HepG2 (cell line): ENCODE results near the gene TM9SF2. TPM values are rescaled to one million over a fixed set of nuclear protein-coding genes. Genes with fewer than 3 reads are reported as not detected.

Experiments
- ATAC-seq: fragments of 200-7000 bp; cut with Tn5 transposase; 3 replicates; pipeline ENCODE4 v1.9.1; 2020; ENCODE audit warnings: mild to moderate bottlenecking, moderate library complexity
- BruUV-seq: library from RNA; stranded (reverse); fragments of 400-500 nt; replicated peaks from 2 replicates; lab custom pipeline; 2021; lab: Mats Ljungman, UMichigan
- CTCF ChIA-PET: fragments of 300-600 bp; formaldehyde crosslinking; extraction: SDS; loops from one replicate; lab custom pipeline; 2021; ENCODE audit warnings: low total read pairs, inconsistent platforms, low intra/inter-chr PET ratio; lab: Yijun Ruan, JAX
- POLR2A ChIA-PET: fragments of 350-600 bp; sonication (Branson Sonifier 250); formaldehyde crosslinking; loops from one replicate; lab custom pipeline; 2020; ENCODE audit warnings: antibody characterized with exemption, inconsistent platforms; lab: Yijun Ruan, JAX
- DNase-seq: peaks from one replicate; pipeline ENCODE4 v3.0.0-alpha.2; 2015; ENCODE audit warnings: low spot score
- FAIRE-seq: peaks from 3 replicates; lab custom pipeline; 2011; peaks lifted over from hg19 to GRCh38; lab: Jason Lieb, UNC
- H2AFZ ChIP-seq: one replicate; pipeline ENCODE4 v1.6.1; 2011; ENCODE audit warnings: low read length, inconsistent platforms
- H3K27ac ChIP-seq: fragments of 300-600 bp; 3 replicates; pipeline ENCODE4 v1.8.0; 2011; ENCODE audit warnings: mixed run types, mild to moderate bottlenecking, mixed read lengths, low read length, inconsistent platforms; ENCODE audit not compliant: insufficient read depth; ENCODE audit errors: extremely low read length
- H3K27me3 ChIP-seq, 2 experiments: fragments of 200-600 bp in 1 of 2; 2 replicates in 1 of 2; 3 replicates in 1 of 2; pipeline versions ENCODE4 v1.6.0 to v1.8.0; 2011; ENCODE audit warnings: low read length in 2 of 2, mild to moderate bottlenecking in 2 of 2, moderate library complexity in 2 of 2, inconsistent platforms in 1 of 2; ENCODE audit not compliant: insufficient read depth in 2 of 2, control insufficient read depth in 1 of 2
- H3K36me3 ChIP-seq, 2 experiments: fragments of 200-600 bp in 1 of 2; replicated peaks in 1 of 2; 2 replicates in 1 of 2; 3 replicates in 1 of 2; pipeline versions ENCODE4 v1.5.1 to v1.8.0; 2011; ENCODE audit warnings: low read length in 2 of 2, inconsistent platforms in 1 of 2; ENCODE audit not compliant: insufficient read depth in 2 of 2, control insufficient read depth in 1 of 2
- H3K4me1 ChIP-seq: 2 replicates; pipeline ENCODE4 v1.5.1; 2012; ENCODE audit warnings: low read length, inconsistent platforms; ENCODE audit not compliant: insufficient read depth
- H3K4me2 ChIP-seq: 2 replicates; pipeline ENCODE4 v1.6.0; 2011; ENCODE audit warnings: low read depth, low read length, inconsistent platforms
- H3K4me3 ChIP-seq, 3 experiments: fragments of 200-600 bp in 1 of 3; sonication (generic), shearing (Covaris generic) in 1 of 3; replicated peaks in 1 of 3; 2 replicates each; pipeline ENCODE4 v1.5.1; 2011 to 2016; ENCODE audit warnings: low read length in 3 of 3, inconsistent platforms in 2 of 3, low read depth in 2 of 3, mild to moderate bottlenecking in 2 of 3, control low read depth in 1 of 3, mixed read lengths in 1 of 3; ENCODE audit not compliant: insufficient read depth in 1 of 3
- H3K79me2 ChIP-seq: one replicate; pipeline ENCODE4 v1.6.1; 2011; ENCODE audit warnings: low read length, inconsistent platforms; ENCODE audit not compliant: insufficient read depth
- H3K9ac ChIP-seq: 2 replicates; pipeline ENCODE4 v1.6.0; 2011; ENCODE audit warnings: mild to moderate bottlenecking, low read depth, low read length, inconsistent platforms; ENCODE audit not compliant: insufficient read depth
- H3K9me3 ChIP-seq: 2 replicates; pipeline ENCODE4 v1.5.1; 2012; ENCODE audit warnings: mild to moderate bottlenecking, low read length
- H4K20me1 ChIP-seq: 2 replicates; pipeline ENCODE4 v1.6.0; 2011; ENCODE audit warnings: inconsistent platforms, mild to moderate bottlenecking, low read length, moderate library complexity; ENCODE audit not compliant: insufficient read depth
- CHCHD3 ChIP-seq: sonication (generic); formaldehyde crosslinking; IDR thresholded peaks from 2 replicates; pipeline ENCODE4 v1.8.0; 2022; ENCODE audit warnings: mild to moderate bottlenecking, missing genetic modification reagents, moderate library complexity
- CHD4 ChIP-seq: fragments of 200-600 bp; sonication (generic); IDR thresholded peaks from 2 replicates; pipeline ENCODE4 v1.7.0; 2017; ENCODE audit warnings: mild to moderate bottlenecking, low read length, borderline replicate concordance
- FOXA3 ChIP-seq: IDR thresholded peaks from 2 replicates; pipeline ENCODE4 v1.6.1; 2016; ENCODE audit warnings: missing genetic modification reagents, missing compliant biosample characterization
- JUNB ChIP-seq: sonication (generic); formaldehyde crosslinking; IDR thresholded peaks from 2 replicates; pipeline ENCODE4 v1.8.0; 2022; ENCODE audit warnings: missing genetic modification reagents, mild to moderate bottlenecking, borderline replicate concordance
- MEF2D ChIP-seq: sonication (generic); formaldehyde crosslinking; IDR thresholded peaks from 2 replicates; pipeline ENCODE4 v1.5.1; 2020; ENCODE audit warnings: mild to moderate bottlenecking, missing genetic modification reagents
- NFATC3 ChIP-seq: sonication (generic); formaldehyde crosslinking; IDR thresholded peaks from 2 replicates; pipeline ENCODE4 v1.5.1; 2020; ENCODE audit warnings: mild to moderate bottlenecking, missing genetic modification reagents
- NR2F2 ChIP-seq: IDR thresholded peaks from 2 replicates; pipeline ENCODE4 v1.6.1; 2012; ENCODE audit warnings: low read depth, inconsistent platforms, borderline replicate concordance
- RFX1 ChIP-seq: fragments of 450-650 bp; IDR thresholded peaks from 2 replicates; pipeline ENCODE4 v1.6.1; 2017
- SOX13 ChIP-seq, 3 experiments: fragments of 450-650 bp in 1 of 3; sonication (generic) in 1 of 3; formaldehyde crosslinking in 1 of 3; IDR thresholded peaks in 2 of 3; conservative IDR thresholded peaks in 1 of 3; 2 replicates each; pipeline versions ENCODE4 v1.5.0 to v1.6.1; 2016 to 2020; ENCODE audit warnings: antibody characterized with exemption in 1 of 3, mild to moderate bottlenecking in 1 of 3, missing compliant biosample characterization in 1 of 3, missing genetic modification reagents in 1 of 3, moderate library complexity in 1 of 3
- SP4 ChIP-seq: sonication (generic); formaldehyde crosslinking; IDR thresholded peaks from 2 replicates; pipeline ENCODE4 v1.8.1; 2023; ENCODE audit warnings: mild to moderate bottlenecking, missing genetic modification reagents
- ZNF577 ChIP-seq: sonication (generic); formaldehyde crosslinking; IDR thresholded peaks from 2 replicates; pipeline ENCODE4 v1.4.0; 2020; ENCODE audit warnings: mild to moderate bottlenecking, low read depth, missing genetic modification reagents, borderline replicate concordance
- WGBS: methylation state at CpG from one replicate; pipeline ENCODE4 v1.1.6; 2017; ENCODE audit warnings: low lambda C conversion rate; 5-methylcytosine and 5-hydroxymethylcytosine counted together
- in situ Hi-C: cut with HindIII; loops from 2 replicates; pipeline ENCODE4 v1.10.0; 2017; ENCODE audit warnings: low pct_unique_long_range_greater_than_20kb; ENCODE audit not compliant: extremely low pct_ligation_motif_present
- intact Hi-C: fragments of 100-400 bp; cut with micrococcal nuclease; formaldehyde crosslinking; loops from one replicate; pipeline ENCODE4 v1.10.0; 2022; ENCODE audit not compliant: unreplicated experiment
- polyA plus RNA-seq, 8 experiments: library from polyadenylated mRNA; depleted of rRNA in 3 of 8; stranded (reverse) in 7 of 8; unstranded in 1 of 8; fragments of >200 nt; fragmentation: Illumina TruSeq in 4 of 8; extraction: Trizol in 4 of 8; gene quantifications; 2 replicates each; pipeline versions ENCODE4 v1.2.1 to v1.2.3, GENCODE V29; 2011 to 2016; ENCODE audit warnings: low read depth in 4 of 8, missing spikeins in 1 of 8, mixed read lengths in 1 of 8; ENCODE audit not compliant: insufficient read depth in 1 of 8
- total RNA-seq, 5 experiments: library from RNA; depleted of rRNA; stranded (reverse); fragments of >200 nt; fragmentation: Illumina TruSeq; extraction: Trizol; gene quantifications; 2 replicates each; pipeline ENCODE4 v1.2.3, GENCODE V29; 2016; ENCODE audit warnings: low read depth in 1 of 5
- TF ChIP-seq, protein P1 (sequence below): sonication (generic); formaldehyde crosslinking; IDR thresholded peaks from 2 replicates; pipeline ENCODE4 v1.8.0; 2022; ENCODE audit warnings: mild to moderate bottlenecking, missing genetic modification reagents, moderate library complexity
- TF ChIP-seq, protein P2 (sequence below): IDR thresholded peaks from 2 replicates; pipeline ENCODE4 v1.4.0; 2020; ENCODE audit warnings: mild to moderate bottlenecking, missing genetic modification reagents
- TF ChIP-seq, protein P3 (sequence below): sonication (generic); formaldehyde crosslinking; IDR thresholded peaks from 2 replicates; pipeline ENCODE4 v1.5.0; 2020; ENCODE audit warnings: mild to moderate bottlenecking, missing genetic modification reagents, borderline replicate concordance

TM9SF2 gene
- total and polyA plus RNA-seq, 2 of the 13 experiments (the other 11 are each of a cell fraction or from before 2014, with no cell fraction given): 94.1 to 123 TPM

DNA sequence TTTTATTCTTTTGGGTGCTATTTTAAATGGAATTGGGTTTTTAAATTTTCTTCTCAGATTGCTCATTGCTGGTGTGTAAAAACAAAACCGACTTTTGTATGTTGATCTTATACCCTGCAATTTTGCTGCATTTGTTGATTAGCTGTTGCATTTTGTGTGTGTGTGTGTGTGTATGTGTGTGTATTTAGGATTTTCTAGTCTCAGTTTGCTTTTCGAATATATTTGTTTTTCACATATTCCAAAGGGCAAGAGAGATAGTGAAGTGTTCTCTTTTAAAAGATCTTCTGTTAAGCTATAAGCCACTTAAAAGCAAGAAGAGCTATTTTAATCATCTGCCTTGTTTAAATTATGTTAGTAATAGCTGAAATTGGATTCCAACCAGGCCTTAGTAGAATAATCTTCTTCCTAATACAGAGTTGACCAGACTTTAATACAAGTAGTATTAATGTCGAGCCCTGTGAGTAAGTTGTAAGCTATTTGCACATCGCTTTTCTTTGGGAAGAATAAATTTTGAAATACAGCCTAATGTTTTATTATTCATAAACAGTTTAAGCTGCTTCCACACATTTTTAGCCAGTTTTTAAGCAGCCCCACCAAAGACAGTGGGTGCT lies 57.4 kb downstream of the TM9SF2 start:
- Histone ChIP-seq H2AFZ (no peak overlapping the region), H3K36me3 (peaks cover 7 to 31% of the 10 kb centered on the region in 2 experiments; a peak in 2 of 5 replicates), H3K4me2 (peak overlapping the region; percentile 46), H4K20me1 (no peaks in the 10 kb centered on the region), H3K9me3 (no peaks in the 10 kb centered on the region), H3K79me2 (no peaks in the 10 kb centered on the region), H3K4me1 (peaks cover 49% of the 10 kb centered on the region), H3K9ac (peak overlapping the region; percentile 44), H3K27ac (peak overlapping the region; percentile 82), H3K4me3 (no peak overlapping the region), H3K27me3 (no peaks in the 10 kb centered on the region)
- ChIA-PET POLR2A (interaction anchor here (1.3 to 3.0 kb wide), 3 partner anchors 19 to 56 kb away, joined by 4 to 19 read pairs (median 4); partner anchors contain the start of gene CLYBL), CTCF (no interaction called here)
- FAIRE-seq (no peak), ATAC-seq (no peak; the same call in none of the 3 replicates), DNase-seq (peak; percentile 54)
- in situ Hi-C loops: no loop called here
- 30% methylated on average over 4 of the region's 4 CpGs for whole genome bisulfite sequencing
- intact Hi-C loops: loop anchor here (2.0 kb wide), 2 partner anchors 48 to 60 kb away; partner anchors contain the start of gene CLYBL
- no TSS peak for BruUV-seq
- TF ChIP-seq ZNF577 (no peak), MEF2D (CRISPR knock-in tag) (0 out of 2 replicates have a peak, but pooled peaks have one; percentile 18), SOX13 (IDR thresholded peaks at IDR 0.05) (no peak), SOX13 (CRISPR knock-in tag; conservative IDR thresholded peaks at IDR 0.05 in 1 of 2, IDR thresholded peaks at IDR 0.05 in 1 of 2) (peak in 1 of 2 experiments; percentile 53; a peak in 1 of 4 replicates), NR2F2 (0 out of 2 replicates have a peak, but pooled peaks have one; percentile 40), FOXA3 (peak; percentile 64), CHCHD3 (CRISPR knock-in tag) (no peak), RFX1 (no peak), SP4 (CRISPR knock-in tag) (no peak), CHD4 (peak; percentile 46; the same call in 1 of the 2 replicates), JUNB (CRISPR knock-in tag) (0 out of 2 replicates have a peak, but pooled peaks have one; percentile 23), NFATC3 (CRISPR knock-in tag) (no peak)
- TF ChIP-seq, protein P1, sequence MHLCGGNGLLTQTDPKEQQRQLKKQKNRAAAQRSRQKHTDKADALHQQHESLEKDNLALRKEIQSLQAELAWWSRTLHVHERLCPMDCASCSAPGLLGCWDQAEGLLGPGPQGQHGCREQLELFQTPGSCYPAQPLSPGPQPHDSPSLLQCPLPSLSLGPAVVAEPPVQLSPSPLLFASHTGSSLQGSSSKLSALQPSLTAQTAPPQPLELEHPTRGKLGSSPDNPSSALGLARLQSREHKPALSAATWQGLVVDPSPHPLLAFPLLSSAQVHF (CRISPR knock-in tag): no peak
- TF ChIP-seq, protein P2, sequence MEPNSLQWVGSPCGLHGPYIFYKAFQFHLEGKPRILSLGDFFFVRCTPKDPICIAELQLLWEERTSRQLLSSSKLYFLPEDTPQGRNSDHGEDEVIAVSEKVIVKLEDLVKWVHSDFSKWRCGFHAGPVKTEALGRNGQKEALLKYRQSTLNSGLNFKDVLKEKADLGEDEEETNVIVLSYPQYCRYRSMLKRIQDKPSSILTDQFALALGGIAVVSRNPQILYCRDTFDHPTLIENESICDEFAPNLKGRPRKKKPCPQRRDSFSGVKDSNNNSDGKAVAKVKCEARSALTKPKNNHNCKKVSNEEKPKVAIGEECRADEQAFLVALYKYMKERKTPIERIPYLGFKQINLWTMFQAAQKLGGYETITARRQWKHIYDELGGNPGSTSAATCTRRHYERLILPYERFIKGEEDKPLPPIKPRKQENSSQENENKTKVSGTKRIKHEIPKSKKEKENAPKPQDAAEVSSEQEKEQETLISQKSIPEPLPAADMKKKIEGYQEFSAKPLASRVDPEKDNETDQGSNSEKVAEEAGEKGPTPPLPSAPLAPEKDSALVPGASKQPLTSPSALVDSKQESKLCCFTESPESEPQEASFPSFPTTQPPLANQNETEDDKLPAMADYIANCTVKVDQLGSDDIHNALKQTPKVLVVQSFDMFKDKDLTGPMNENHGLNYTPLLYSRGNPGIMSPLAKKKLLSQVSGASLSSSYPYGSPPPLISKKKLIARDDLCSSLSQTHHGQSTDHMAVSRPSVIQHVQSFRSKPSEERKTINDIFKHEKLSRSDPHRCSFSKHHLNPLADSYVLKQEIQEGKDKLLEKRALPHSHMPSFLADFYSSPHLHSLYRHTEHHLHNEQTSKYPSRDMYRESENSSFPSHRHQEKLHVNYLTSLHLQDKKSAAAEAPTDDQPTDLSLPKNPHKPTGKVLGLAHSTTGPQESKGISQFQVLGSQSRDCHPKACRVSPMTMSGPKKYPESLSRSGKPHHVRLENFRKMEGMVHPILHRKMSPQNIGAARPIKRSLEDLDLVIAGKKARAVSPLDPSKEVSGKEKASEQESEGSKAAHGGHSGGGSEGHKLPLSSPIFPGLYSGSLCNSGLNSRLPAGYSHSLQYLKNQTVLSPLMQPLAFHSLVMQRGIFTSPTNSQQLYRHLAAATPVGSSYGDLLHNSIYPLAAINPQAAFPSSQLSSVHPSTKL (CRISPR knock-in tag): peak; percentile 48; the same call in 1 of the 2 replicates
- TF ChIP-seq, protein P3, sequence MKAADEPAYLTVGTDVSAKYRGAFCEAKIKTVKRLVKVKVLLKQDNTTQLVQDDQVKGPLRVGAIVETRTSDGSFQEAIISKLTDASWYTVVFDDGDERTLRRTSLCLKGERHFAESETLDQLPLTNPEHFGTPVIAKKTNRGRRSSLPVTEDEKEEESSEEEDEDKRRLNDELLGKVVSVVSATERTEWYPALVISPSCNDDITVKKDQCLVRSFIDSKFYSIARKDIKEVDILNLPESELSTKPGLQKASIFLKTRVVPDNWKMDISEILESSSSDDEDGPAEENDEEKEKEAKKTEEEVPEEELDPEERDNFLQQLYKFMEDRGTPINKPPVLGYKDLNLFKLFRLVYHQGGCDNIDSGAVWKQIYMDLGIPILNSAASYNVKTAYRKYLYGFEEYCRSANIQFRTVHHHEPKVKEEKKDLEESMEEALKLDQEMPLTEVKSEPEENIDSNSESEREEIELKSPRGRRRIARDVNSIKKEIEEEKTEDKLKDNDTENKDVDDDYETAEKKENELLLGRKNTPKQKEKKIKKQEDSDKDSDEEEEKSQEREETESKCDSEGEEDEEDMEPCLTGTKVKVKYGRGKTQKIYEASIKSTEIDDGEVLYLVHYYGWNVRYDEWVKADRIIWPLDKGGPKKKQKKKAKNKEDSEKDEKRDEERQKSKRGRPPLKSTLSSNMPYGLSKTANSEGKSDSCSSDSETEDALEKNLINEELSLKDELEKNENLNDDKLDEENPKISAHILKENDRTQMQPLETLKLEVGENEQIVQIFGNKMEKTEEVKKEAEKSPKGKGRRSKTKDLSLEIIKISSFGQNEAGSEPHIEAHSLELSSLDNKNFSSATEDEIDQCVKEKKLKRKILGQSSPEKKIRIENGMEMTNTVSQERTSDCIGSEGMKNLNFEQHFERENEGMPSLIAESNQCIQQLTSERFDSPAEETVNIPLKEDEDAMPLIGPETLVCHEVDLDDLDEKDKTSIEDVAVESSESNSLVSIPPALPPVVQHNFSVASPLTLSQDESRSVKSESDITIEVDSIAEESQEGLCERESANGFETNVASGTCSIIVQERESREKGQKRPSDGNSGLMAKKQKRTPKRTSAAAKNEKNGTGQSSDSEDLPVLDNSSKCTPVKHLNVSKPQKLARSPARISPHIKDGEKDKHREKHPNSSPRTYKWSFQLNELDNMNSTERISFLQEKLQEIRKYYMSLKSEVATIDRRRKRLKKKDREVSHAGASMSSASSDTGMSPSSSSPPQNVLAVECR (CRISPR knock-in tag): no peak
